SK-N-SH (cell line): ENCODE results near the gene IRX2. TPM values are rescaled to one million over a fixed set of nuclear protein-coding genes. Genes with fewer than 3 reads are reported as not detected.

Source experiments
- CTCF ChIA-PET: fragments of 300-600, 350-600 bp; formaldehyde crosslinking; extraction: SDS; loops from one replicate; lab custom pipeline; 2021; lab: Yijun Ruan, JAX
- POLR2A ChIA-PET: fragments of 350-600 bp; sonication (Branson Sonifier 250); formaldehyde crosslinking; extraction: SDS; loops from one replicate; lab custom pipeline; 2020; ENCODE audit warnings: antibody characterized with exemption, inconsistent platforms; lab: Yijun Ruan, JAX
- DNase-seq: peaks from one replicate; pipeline ENCODE4 v3.0.0; 2012
- H2AFZ ChIP-seq: fragments of 200-600 bp; sonication (generic); 2 replicates; pipeline ENCODE4 v1.8.1; 2016; ENCODE audit warnings: antibody characterized with exemption, mild to moderate bottlenecking, low read depth
- H3F3A ChIP-seq: fragments of 200-600 bp; sonication (generic); replicated peaks from 2 replicates; pipeline ENCODE3; 2016; ENCODE audit warnings: antibody characterized with exemption, mild to moderate bottlenecking; ENCODE audit not compliant: insufficient read depth
- H3K27ac ChIP-seq, 2 experiments: fragments of 200-500 bp in 1 of 2; fragments of 200-600 bp in 1 of 2; sonication (Bioruptor generic) in 1 of 2; sonication (generic), shearing (Covaris generic) in 1 of 2; 2 replicates each; pipeline versions ENCODE4 v1.5.1 to v1.6.1; 2014 to 2016; ENCODE audit warnings: low read depth in 2 of 2, inconsistent platforms in 1 of 2, low read length in 1 of 2, mild to moderate bottlenecking in 1 of 2, mixed read lengths in 1 of 2
- H3K27me3 ChIP-seq: fragments of 200-600 bp; sonication (generic), shearing (Covaris generic); 2 replicates; pipeline ENCODE4 v1.6.1; 2016; ENCODE audit warnings: mixed run types; ENCODE audit not compliant: insufficient read depth
- H3K36me3 ChIP-seq, 2 experiments: fragments of 200-500 bp in 1 of 2; fragments of 200-600 bp in 1 of 2; sonication (Bioruptor generic) in 1 of 2; sonication (generic) in 1 of 2; replicated peaks in 1 of 2; 2 replicates each; pipeline versions ENCODE3 to v1.5.1; 2014 to 2016; ENCODE audit warnings: low read length in 1 of 2, mild to moderate bottlenecking in 1 of 2; ENCODE audit not compliant: insufficient read depth in 2 of 2, control insufficient read depth in 1 of 2
- H3K4me1 ChIP-seq, 2 experiments: fragments of 200-500 bp in 1 of 2; fragments of 200-600 bp in 1 of 2; sonication (Bioruptor generic) in 1 of 2; sonication (generic), shearing (Covaris generic) in 1 of 2; 2 replicates each; pipeline versions ENCODE4 v1.5.1 to v1.6.1; 2014 to 2016; ENCODE audit warnings: low read depth in 1 of 2, low read length in 1 of 2, mixed run types in 1 of 2; ENCODE audit not compliant: insufficient read depth in 2 of 2, control insufficient read depth in 1 of 2
- H3K4me2 ChIP-seq: fragments of 200-600 bp; sonication (generic), shearing (Covaris generic); 2 replicates; pipeline ENCODE4 v1.6.1; 2017; ENCODE audit warnings: mixed run types
- H3K4me3 ChIP-seq, 2 experiments: fragments of 200-500 bp in 1 of 2; fragments of 200-600 bp in 1 of 2; sonication (Bioruptor generic) in 1 of 2; sonication (generic), shearing (Covaris generic) in 1 of 2; 2 replicates each; pipeline versions ENCODE4 v1.5.1 to v1.8.1; 2014 to 2016; ENCODE audit warnings: low read depth in 2 of 2, inconsistent platforms in 1 of 2, low read length in 1 of 2, mild to moderate bottlenecking in 1 of 2, mixed read lengths in 1 of 2, moderate library complexity in 1 of 2
- H3K79me2 ChIP-seq: fragments of 200-600 bp; sonication (generic); 2 replicates; pipeline ENCODE4 v1.8.1; 2017; ENCODE audit warnings: mild to moderate bottlenecking; ENCODE audit not compliant: insufficient read depth
- H3K9ac ChIP-seq: fragments of 200-600 bp; sonication (generic); 2 replicates; pipeline ENCODE4 v1.6.1; 2017; ENCODE audit warnings: mixed run types
- H3K9me2 ChIP-seq: fragments of 200-600 bp; sonication (generic); 2 replicates; pipeline ENCODE4 v1.6.1; 2017; ENCODE audit warnings: mixed run types
- H3K9me3 ChIP-seq: fragments of 200-600 bp; sonication (generic); 2 replicates; pipeline ENCODE4 v1.6.1; 2017; ENCODE audit warnings: mixed run types, mild to moderate bottlenecking, moderate library complexity
- H4K20me1 ChIP-seq: fragments of 200-600 bp; sonication (generic); 2 replicates; pipeline ENCODE4 v1.6.1; 2017; ENCODE audit warnings: mild to moderate bottlenecking, mixed run types; ENCODE audit not compliant: insufficient read depth
- CHD2 ChIP-seq: fragments of 150-350 bp; IDR thresholded peaks from 2 replicates; pipeline ENCODE4 v1.6.1; 2018; ENCODE audit warnings: low read length; ENCODE audit not compliant: partially characterized antibody
- CTCF ChIP-seq: fragments of 200-600 bp; sonication (generic); IDR thresholded peaks from 2 replicates; pipeline ENCODE4 v1.6.1; 2017; ENCODE audit warnings: antibody characterized with exemption, mild to moderate bottlenecking, moderate library complexity
- ELF1 ChIP-seq: IDR thresholded peaks from 2 replicates; pipeline ENCODE4 v1.4.0; 2012
- EZH2phosphoT487 ChIP-seq: fragments of 200-600 bp; sonication (generic); IDR thresholded peaks from 2 replicates; pipeline ENCODE4 v1.6.1; 2017; ENCODE audit warnings: low read depth, mixed run types, mild to moderate bottlenecking, antibody characterized with exemption, moderate library complexity, borderline replicate concordance
- FOXJ3 ChIP-seq: sonication (generic); formaldehyde crosslinking; IDR thresholded peaks from 2 replicates; pipeline ENCODE4 v1.5.1; 2020; ENCODE audit warnings: mild to moderate bottlenecking, missing genetic modification reagents
- GABPA ChIP-seq: IDR thresholded peaks from 2 replicates; pipeline ENCODE4 v1.4.0; 2012; ENCODE audit warnings: low read depth, mild to moderate bottlenecking
- JUND ChIP-seq: IDR thresholded peaks from 2 replicates; pipeline ENCODE4 v1.4.0; 2012
- MAX ChIP-seq: IDR thresholded peaks from 2 replicates; pipeline ENCODE4 v1.4.0; 2012; ENCODE audit warnings: low read depth
- MEF2A ChIP-seq: IDR thresholded peaks from 2 replicates; pipeline ENCODE4 v1.4.0; 2012; ENCODE audit warnings: low read depth, borderline replicate concordance
- PBX3 ChIP-seq: IDR thresholded peaks from 2 replicates; pipeline ENCODE4; 2012
- SIN3A ChIP-seq: IDR thresholded peaks from 2 replicates; pipeline ENCODE4 v1.6.1; 2012; ENCODE audit warnings: low read depth, mild to moderate bottlenecking, low read length, moderate library complexity, borderline replicate concordance
- TAF1 ChIP-seq: IDR thresholded peaks from 2 replicates; pipeline ENCODE4 v1.6.1; 2012; ENCODE audit warnings: low read depth, mild to moderate bottlenecking, low read length, moderate library complexity, borderline replicate concordance
- TEAD4 ChIP-seq: IDR thresholded peaks from 2 replicates; pipeline ENCODE4 v1.4.0; 2012; ENCODE audit warnings: mild to moderate bottlenecking, borderline replicate concordance; ENCODE audit not compliant: insufficient read depth
- USF2 ChIP-seq: fragments of 150-350 bp; IDR thresholded peaks from 2 replicates; pipeline ENCODE4 v1.6.1; 2017; ENCODE audit warnings: antibody characterized with exemption, low read length, low read depth, borderline replicate concordance
- YY1 ChIP-seq: IDR thresholded peaks from 2 replicates; pipeline ENCODE4 v1.4.0; 2012; ENCODE audit warnings: low read depth, mild to moderate bottlenecking
- WGBS: methylation state at CpG from one replicate; pipeline ENCODE4 v1.1.6; 2017; ENCODE audit warnings: low lambda C conversion rate; 5-methylcytosine and 5-hydroxymethylcytosine counted together
- polyA plus RNA-seq, 3 experiments: library from polyadenylated mRNA; depleted of rRNA; stranded (reverse); fragments of >200 nt; gene quantifications; 2 replicates each; pipeline ENCODE4 v1.2.3, GENCODE V29; 2012

Gene IRX2
- polyA plus RNA-seq, 1 of the 3 experiments (the other 2 are of a cell fraction): not detected

- TF ChIP-seq TEAD4: no peak
- TF ChIP-seq SIN3A: no peak
- no peak for TF ChIP-seq CHD2
- no peak for TF ChIP-seq PBX3
- TF ChIP-seq MEF2A: no peak
- no peak for TF ChIP-seq FOXJ3 (CRISPR knock-in tag)
- TF ChIP-seq YY1: no peak
- TF ChIP-seq ELF1: no peak
- ChIA-PET CTCF (no interaction called here), POLR2A (no interaction called here)
- Histone ChIP-seq H3K4me3 (no peak overlapping the region), H3K79me2 (no peaks in the 10 kb centered on the region), H3K9me2 (no peaks in the 10 kb centered on the region), H3K9me3 (no peaks in the 10 kb centered on the region), H3K27ac (no peak overlapping the region), H3K4me2 (no peak overlapping the region), H4K20me1 (no peaks in the 10 kb centered on the region), H3K4me1 (no peaks in the 10 kb centered on the region), H3K27me3 (no peaks in the 10 kb centered on the region; the same call in 1 of the 2 replicates), H2AFZ (no peak overlapping the region), H3K36me3 (no peaks in the 10 kb centered on the region), H3F3A (no peaks in the 10 kb centered on the region), H3K9ac (no peak overlapping the region)
- 24% methylated on average over 6 of the region's 6 CpGs for WGBS
- no peak for DNase-seq
Measured at GRCh38 chr5:2718115-2718514, 33.4 kb downstream of the IRX2 start.

GRCh38 chr5:2715856-2716255, 35.6 kb downstream of the IRX2 start:
- no peak overlapping the region for H3K4me3 ChIP-seq
- H3K27me3 ChIP-seq: peaks cover 9% of the 10 kb centered on the region; the same call in 1 of the 2 replicates

More at GRCh38 chr5:2715856-2716255, 35.6 kb downstream of the IRX2 start:
- Histone ChIP-seq H3F3A (no peaks in the 10 kb centered on the region), H3K9me2 (no peaks in the 10 kb centered on the region), H3K9ac (no peak overlapping the region), H4K20me1 (no peaks in the 10 kb centered on the region), H3K4me2 (no peak overlapping the region), H3K9me3 (no peaks in the 10 kb centered on the region), H2AFZ (no peak overlapping the region), H3K27ac (no peak overlapping the region), H3K36me3 (no peaks in the 10 kb centered on the region), H3K4me1 (no peaks in the 10 kb centered on the region), H3K79me2 (no peaks in the 10 kb centered on the region)
- POLR2A ChIA-PET: no interaction called here
- no peak for DNase-seq
- 17% methylated on average over 1 of the region's 6 CpGs for WGBS
- TF ChIP-seq EZH2phosphoT487 (no peak), ELF1 (no peak), GABPA (no peak), USF2 (no peak), CTCF (no peak), CHD2 (no peak), TAF1 (no peak), MAX (no peak), JUND (no peak), YY1 (no peak), SIN3A (no peak)
- CTCF ChIA-PET: no interaction called here
